Chondrocyte (in vitro differentiated cells): ENCODE results near the gene AMPH. TPM values are rescaled to one million over a fixed set of nuclear protein-coding genes. Genes with fewer than 3 reads are reported as not detected.

Experiments used
- DNase-seq: peaks from one replicate; pipeline ENCODE4 v3.0.0; 2021; ENCODE audit warnings: mixed read lengths, low spot score
- H3K27ac Mint-ChIP-seq: one replicate; pipeline ENCODE4 v1.8.0; 2021; ENCODE audit warnings: mild to moderate bottlenecking, moderate library complexity, mixed read lengths; ENCODE audit not compliant: unreplicated experiment
- H3K27me3 Mint-ChIP-seq: 2 replicates; pipeline ENCODE4 v1.8.0; 2021; ENCODE audit warnings: low read depth, mixed read lengths
- H3K36me3 Mint-ChIP-seq: 2 replicates; pipeline ENCODE4 v1.8.0; 2021; ENCODE audit warnings: low read depth, mixed read lengths
- H3K4me1 Mint-ChIP-seq: 2 replicates; pipeline ENCODE4 v1.8.0; 2021; ENCODE audit warnings: low read depth, mild to moderate bottlenecking, mixed read lengths
- H3K4me3 Mint-ChIP-seq: one replicate; pipeline ENCODE4 v1.8.0; 2021; ENCODE audit warnings: mild to moderate bottlenecking, moderate library complexity, mixed read lengths; ENCODE audit not compliant: unreplicated experiment
- H3K9me3 Mint-ChIP-seq: 2 replicates; pipeline ENCODE4 v1.8.0; 2021; ENCODE audit warnings: low read depth, mixed read lengths
- total RNA-seq: library from RNA; stranded (reverse); gene quantifications from 3 replicates; pipeline ENCODE4 v1.2.1, GENCODE V29; 2021
- TF ChIP-seq, protein P1 (sequence below): fragments of 200-600 bp; sonication (generic); IDR thresholded peaks from 2 replicates; pipeline ENCODE4 v1.5.0; 2021; ENCODE audit warnings: antibody characterized with exemption, mild to moderate bottlenecking, moderate library complexity

The AMPH gene
- total RNA-seq, 1 donor from 2014 or later: 2.3 TPM

DNA sequence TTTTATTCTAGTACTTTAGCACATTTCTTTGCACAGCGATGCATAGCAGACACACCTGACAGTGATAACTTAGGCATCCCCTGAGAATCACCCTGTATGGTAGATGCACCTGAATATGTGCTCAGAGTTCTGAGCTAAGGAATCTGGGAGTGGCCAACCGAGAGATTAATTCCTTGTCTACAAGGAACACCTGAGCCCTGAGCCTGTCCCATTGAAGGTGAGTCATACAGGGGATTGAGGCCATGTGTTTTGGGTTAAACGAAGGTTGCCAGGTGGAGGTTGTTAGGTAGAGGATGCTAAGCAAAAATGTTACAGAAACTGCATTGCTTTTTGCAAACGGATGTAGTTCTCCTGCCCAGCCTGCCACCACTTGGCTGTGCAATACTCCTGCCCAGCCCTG, 128.9 kb downstream of the AMPH start:
- Mint-ChIP-seq H3K4me3 (no peak overlapping the region), H3K9me3 (peaks cover 2% of the 10 kb centered on the region), H3K27me3 (no peaks in the 10 kb centered on the region), H3K4me1 (peaks cover 7% of the 10 kb centered on the region), H3K27ac (no peak overlapping the region), H3K36me3 (no peaks in the 10 kb centered on the region)
- no peak for DNase-seq
- TF ChIP-seq, protein P1, sequence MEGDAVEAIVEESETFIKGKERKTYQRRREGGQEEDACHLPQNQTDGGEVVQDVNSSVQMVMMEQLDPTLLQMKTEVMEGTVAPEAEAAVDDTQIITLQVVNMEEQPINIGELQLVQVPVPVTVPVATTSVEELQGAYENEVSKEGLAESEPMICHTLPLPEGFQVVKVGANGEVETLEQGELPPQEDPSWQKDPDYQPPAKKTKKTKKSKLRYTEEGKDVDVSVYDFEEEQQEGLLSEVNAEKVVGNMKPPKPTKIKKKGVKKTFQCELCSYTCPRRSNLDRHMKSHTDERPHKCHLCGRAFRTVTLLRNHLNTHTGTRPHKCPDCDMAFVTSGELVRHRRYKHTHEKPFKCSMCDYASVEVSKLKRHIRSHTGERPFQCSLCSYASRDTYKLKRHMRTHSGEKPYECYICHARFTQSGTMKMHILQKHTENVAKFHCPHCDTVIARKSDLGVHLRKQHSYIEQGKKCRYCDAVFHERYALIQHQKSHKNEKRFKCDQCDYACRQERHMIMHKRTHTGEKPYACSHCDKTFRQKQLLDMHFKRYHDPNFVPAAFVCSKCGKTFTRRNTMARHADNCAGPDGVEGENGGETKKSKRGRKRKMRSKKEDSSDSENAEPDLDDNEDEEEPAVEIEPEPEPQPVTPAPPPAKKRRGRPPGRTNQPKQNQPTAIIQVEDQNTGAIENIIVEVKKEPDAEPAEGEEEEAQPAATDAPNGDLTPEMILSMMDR: no peak

DNA sequence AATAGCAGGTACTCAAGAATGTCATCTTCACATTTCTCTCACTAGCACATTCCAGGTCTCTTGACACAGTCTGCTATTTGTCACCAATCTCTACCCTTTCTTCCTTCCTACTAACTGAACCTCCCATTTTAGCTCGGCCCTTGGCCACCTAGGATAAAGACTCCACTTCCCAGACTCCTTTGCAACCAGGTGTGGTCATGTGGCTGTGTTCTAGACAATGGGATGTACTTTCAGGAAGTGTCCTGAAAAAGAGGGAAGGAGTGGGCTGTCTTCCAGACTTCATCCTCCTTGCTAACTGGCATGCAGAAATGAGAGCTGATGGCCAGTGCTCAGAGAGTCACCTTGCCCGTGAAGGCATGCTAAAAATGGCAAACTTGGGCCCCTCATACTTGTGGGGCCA, 139.2 kb downstream of the AMPH start:
- peaks cover 2% of the 10 kb centered on the region for H3K9me3 Mint-ChIP-seq
- peaks cover 3% of the 10 kb centered on the region for H3K36me3 Mint-ChIP-seq
- H3K4me3 Mint-ChIP-seq: no peak overlapping the region
- TF ChIP-seq, protein P1: no peak
- no peak for DNase-seq
- no peak overlapping the region for H3K27ac Mint-ChIP-seq
- no peaks in the 10 kb centered on the region for H3K27me3 Mint-ChIP-seq
- H3K4me1 Mint-ChIP-seq: no peaks in the 10 kb centered on the region

DNA sequence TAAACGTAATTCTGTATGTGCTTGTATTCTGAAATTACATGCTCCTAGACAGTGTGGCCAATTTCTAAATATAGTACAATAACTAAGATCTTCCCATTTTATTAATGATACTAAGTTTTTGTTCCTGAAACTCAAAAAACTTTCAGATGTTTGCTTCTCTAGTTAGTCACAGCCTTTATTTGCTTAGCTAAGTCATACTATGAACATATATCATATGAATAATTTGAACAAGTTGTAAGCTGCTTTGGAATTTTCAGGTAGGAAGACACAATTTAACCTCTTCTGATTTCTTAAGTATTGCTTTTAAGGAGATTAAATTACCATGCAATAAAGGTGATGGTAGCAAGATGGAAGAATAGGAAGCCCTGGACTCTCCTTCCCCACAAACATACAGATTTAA, 148.7 kb downstream of the AMPH start:
- Mint-ChIP-seq H3K27ac (no peak overlapping the region), H3K4me3 (no peak overlapping the region), H3K9me3 (peaks cover 19% of the 10 kb centered on the region), H3K27me3 (no peaks in the 10 kb centered on the region), H3K4me1 (peaks cover 9% of the 10 kb centered on the region), H3K36me3 (peaks cover 2% of the 10 kb centered on the region)
- TF ChIP-seq, protein P1: no peak
- no peak for DNase-seq

DNA sequence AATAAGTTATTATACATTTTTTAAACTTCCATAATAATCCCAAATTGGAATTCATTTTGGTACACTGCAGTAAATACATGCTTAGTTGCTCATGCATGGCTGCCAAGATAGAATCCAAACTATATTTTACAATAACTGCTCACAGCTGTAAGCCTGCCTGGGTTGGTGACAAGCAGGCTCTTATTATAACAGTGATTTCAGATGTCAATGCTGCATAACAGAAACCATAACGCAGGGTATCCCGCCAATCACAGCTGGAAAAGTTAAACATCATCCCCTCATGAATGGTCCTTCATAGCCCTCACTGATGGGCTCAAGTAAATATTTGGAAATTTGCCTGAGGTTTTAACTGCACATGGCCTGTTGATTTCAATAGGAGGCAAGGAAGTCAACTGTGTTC, 149.8 kb downstream of the AMPH start:
- Mint-ChIP-seq H3K9me3 (peaks cover 14% of the 10 kb centered on the region), H3K27me3 (no peaks in the 10 kb centered on the region), H3K36me3 (peaks cover 2% of the 10 kb centered on the region), H3K27ac (no peak overlapping the region), H3K4me3 (no peak overlapping the region), H3K4me1 (peaks cover 9% of the 10 kb centered on the region)
- TF ChIP-seq, protein P1: no peak
- no peak for DNase-seq

DNA sequence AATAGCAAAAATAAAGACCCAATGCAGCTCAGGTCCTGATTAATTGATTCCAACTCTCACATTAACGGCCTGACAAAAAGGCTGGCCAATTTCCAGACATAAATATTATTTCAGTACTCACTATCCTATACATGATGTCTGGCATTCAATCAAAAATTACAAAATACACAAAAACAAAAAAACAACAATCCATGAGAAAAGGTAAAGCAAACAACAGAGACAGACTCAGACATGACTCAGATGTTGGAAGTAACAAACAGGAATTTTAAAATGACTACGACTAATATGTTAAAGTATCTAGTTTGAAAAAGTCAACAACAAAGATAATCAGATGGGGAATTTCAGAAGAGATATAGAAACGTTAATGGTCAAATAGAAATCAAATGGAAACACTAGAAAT, 152.8 kb downstream of the AMPH start:
- Mint-ChIP-seq H3K4me3 (no peak overlapping the region), H3K9me3 (peaks cover 8% of the 10 kb centered on the region), H3K36me3 (peaks cover 2% of the 10 kb centered on the region), H3K4me1 (peaks cover 9% of the 10 kb centered on the region), H3K27ac (no peak overlapping the region), H3K27me3 (no peaks in the 10 kb centered on the region)
- no peak for DNase-seq
- TF ChIP-seq, protein P1: no peak
